Endothelial cell of umbilical vein (primary cell): ENCODE results near the gene TET2.

Source experiments
- CTCF ChIP-seq, 2 donors: IDR thresholded peaks; 1 replicate in 1 of 2; 2 replicates in 1 of 2; pipeline ENCODE4 v1.5.1; 2011; ENCODE audit warnings: low read length in 2 of 2, mild to moderate bottlenecking in 2 of 2, moderate library complexity in 2 of 2, control low read depth in 1 of 2, inconsistent platforms in 1 of 2, low read depth in 1 of 2; ENCODE audit not compliant: insufficient read depth in 1 of 2; ENCODE audit errors: extremely low read depth in 1 of 2
- EZH2 ChIP-seq: IDR thresholded peaks from 2 replicates; pipeline ENCODE4 v1.6.1; 2012; ENCODE audit warnings: borderline replicate concordance, low read depth, mild to moderate bottlenecking, moderate library complexity, low read length, inconsistent platforms; ENCODE audit not compliant: severe bottlenecking
- FOS ChIP-seq: IDR thresholded peaks from 2 replicates; pipeline ENCODE4 v1.6.1; 2011; ENCODE audit warnings: mild to moderate bottlenecking, low read length, moderate library complexity, borderline replicate concordance; ENCODE audit not compliant: insufficient read depth
- JUN ChIP-seq: IDR thresholded peaks from 2 replicates; pipeline ENCODE4 v1.6.1; 2011; ENCODE audit warnings: borderline replicate concordance, low read depth; ENCODE audit not compliant: insufficient read length, insufficient read depth
- MYC ChIP-seq: IDR thresholded peaks from one replicate; pipeline ENCODE4 v1.6.1; 2011; ENCODE audit warnings: mild to moderate bottlenecking, low read depth, low read length
- POLR2A ChIP-seq: IDR thresholded peaks from 2 replicates; pipeline ENCODE4 v1.6.1; 2012; ENCODE audit warnings: low read depth, mild to moderate bottlenecking, control low read depth, low read length
- POLR2AphosphoS5 ChIP-seq: IDR thresholded peaks from 2 replicates; pipeline ENCODE4 v1.6.1; 2012; ENCODE audit warnings: low read depth, mild to moderate bottlenecking, control low read depth, low read length, moderate library complexity; ENCODE audit not compliant: insufficient read depth

- no peak for TF ChIP-seq CTCF (IDR thresholded peaks at IDR 0.05; ENCODE audit: extremely low read depth in 1 of 2, insufficient read depth in 1 of 2, low read depth in 1 of 2, low read length in 2 of 2)
- no peak for TF ChIP-seq EZH2
- no peak for TF ChIP-seq JUN
- TF ChIP-seq POLR2A: no peak
- no peak for TF ChIP-seq MYC
- no peak for TF ChIP-seq POLR2AphosphoS5
- no peak for TF ChIP-seq FOS
Observed at GRCh38 chr4:105147016-105147552, 408 bp downstream of the TET2 start.
